ENCODE data around the gene TFDP3. TPM values are rescaled to one million over a fixed set of nuclear protein-coding genes. Genes with fewer than 3 reads are reported as not detected.

TFDP3 gene
- polyA plus RNA-seq, 1 experiment = not detected

- ChIA-PET CTCF (no interaction called here), POLR2A (no interaction called here)
- Histone ChIP-seq H3K27ac (ENCODE audit: low read depth, low read length) (no peak overlapping the region), H3K27me3 (ENCODE audit: control insufficient read depth, insufficient read depth, low read length) (no peaks in the 10 kb centered on the region), H3K4me3 (ENCODE audit: low read depth, low read length) (no peak overlapping the region), H3K9me3 (ENCODE audit: control insufficient read depth, insufficient read depth, low read length) (no peaks in the 10 kb centered on the region)
- TF ChIP-seq, protein P1, sequence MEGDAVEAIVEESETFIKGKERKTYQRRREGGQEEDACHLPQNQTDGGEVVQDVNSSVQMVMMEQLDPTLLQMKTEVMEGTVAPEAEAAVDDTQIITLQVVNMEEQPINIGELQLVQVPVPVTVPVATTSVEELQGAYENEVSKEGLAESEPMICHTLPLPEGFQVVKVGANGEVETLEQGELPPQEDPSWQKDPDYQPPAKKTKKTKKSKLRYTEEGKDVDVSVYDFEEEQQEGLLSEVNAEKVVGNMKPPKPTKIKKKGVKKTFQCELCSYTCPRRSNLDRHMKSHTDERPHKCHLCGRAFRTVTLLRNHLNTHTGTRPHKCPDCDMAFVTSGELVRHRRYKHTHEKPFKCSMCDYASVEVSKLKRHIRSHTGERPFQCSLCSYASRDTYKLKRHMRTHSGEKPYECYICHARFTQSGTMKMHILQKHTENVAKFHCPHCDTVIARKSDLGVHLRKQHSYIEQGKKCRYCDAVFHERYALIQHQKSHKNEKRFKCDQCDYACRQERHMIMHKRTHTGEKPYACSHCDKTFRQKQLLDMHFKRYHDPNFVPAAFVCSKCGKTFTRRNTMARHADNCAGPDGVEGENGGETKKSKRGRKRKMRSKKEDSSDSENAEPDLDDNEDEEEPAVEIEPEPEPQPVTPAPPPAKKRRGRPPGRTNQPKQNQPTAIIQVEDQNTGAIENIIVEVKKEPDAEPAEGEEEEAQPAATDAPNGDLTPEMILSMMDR (IDR thresholded peaks at IDR 0.05; ENCODE audit: low read depth, low read length) = no peak
- no peak for DNase-seq (ENCODE audit: low read depth, low spot score)
Observed at GRCh38 chrX:133183806-133184205, 34.3 kb downstream of the TFDP3 start.

DNA sequence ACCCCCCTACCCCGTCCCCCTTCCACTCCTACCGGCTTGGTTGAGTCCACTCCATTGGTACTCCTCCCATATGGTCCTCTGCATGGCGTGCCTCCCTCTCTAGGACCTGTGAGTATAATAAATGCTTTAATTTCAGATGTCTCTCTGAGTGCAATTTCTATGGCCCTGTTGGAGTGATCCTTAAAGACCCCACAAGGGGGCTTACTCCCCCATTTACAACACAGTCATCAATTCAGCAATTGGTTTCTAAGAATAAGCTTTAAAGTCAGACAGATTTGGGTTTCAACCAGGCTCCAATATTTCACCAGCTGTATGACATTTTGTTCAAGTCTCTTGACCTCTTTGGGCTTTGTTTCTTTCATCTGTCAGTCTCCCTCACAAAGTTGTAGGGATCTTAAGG, 38.7 kb downstream of the TFDP3 start:
- H3K27ac ChIP-seq (ENCODE audit: low read depth, low read length) = no peak overlapping the region
- no peaks in the 10 kb centered on the region for H3K9me3 ChIP-seq (ENCODE audit: control insufficient read depth, insufficient read depth, low read length)
- no peaks in the 10 kb centered on the region for H3K27me3 ChIP-seq (ENCODE audit: control insufficient read depth, insufficient read depth, low read length)
- DNase-seq (ENCODE audit: low read depth, low spot score) = no peak
- ChIA-PET POLR2A (no interaction called here), CTCF (no interaction called here)
- TF ChIP-seq, protein P1 (IDR thresholded peaks at IDR 0.05; ENCODE audit: low read depth, low read length) = no peak
- no peak overlapping the region for H3K4me3 ChIP-seq (ENCODE audit: low read depth, low read length)

- H3K9me3 ChIP-seq (ENCODE audit: control insufficient read depth, insufficient read depth, low read length) = no peaks in the 10 kb centered on the region
- TF ChIP-seq, protein P1 (IDR thresholded peaks at IDR 0.05; ENCODE audit: low read depth, low read length) = no peak
- H3K27ac ChIP-seq (ENCODE audit: low read depth, low read length) = no peak overlapping the region
- H3K27me3 ChIP-seq (ENCODE audit: control insufficient read depth, insufficient read depth, low read length) = no peaks in the 10 kb centered on the region
- ChIA-PET POLR2A (no interaction called here), CTCF (no interaction called here)
- no peak for DNase-seq (ENCODE audit: low read depth, low spot score)
- no peak overlapping the region for H3K4me3 ChIP-seq (ENCODE audit: low read depth, low read length)
Observed at GRCh38 chrX:133177202-133177601, 41.0 kb downstream of the TFDP3 start.

GRCh38 chrX:133175605-133176004, 42.5 kb downstream of the TFDP3 start:
- H3K27ac ChIP-seq (ENCODE audit: low read depth, low read length) = no peak overlapping the region
- ChIA-PET CTCF (no interaction called here), POLR2A (no interaction called here)

DNA sequence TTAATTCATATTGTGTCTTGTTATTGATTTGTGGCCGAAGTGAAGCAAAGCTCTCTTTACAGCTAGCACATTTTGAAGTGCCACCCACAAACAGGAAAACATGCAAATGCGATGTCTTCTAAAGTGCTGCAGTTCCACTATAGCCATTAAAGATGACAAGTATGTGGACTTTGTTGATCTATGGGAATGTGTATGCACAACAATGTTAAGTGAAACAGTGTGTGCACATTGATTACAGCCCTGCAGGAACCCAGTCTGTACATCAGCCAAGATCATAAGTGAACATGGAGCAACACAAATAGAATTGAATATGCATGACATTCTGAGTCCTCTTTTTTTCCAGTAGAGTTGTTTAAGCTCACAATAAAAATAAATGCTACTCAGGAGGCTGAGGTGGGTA, 43.0 kb downstream of the TFDP3 start:
- TF ChIP-seq, protein P1 (IDR thresholded peaks at IDR 0.05; ENCODE audit: low read depth, low read length) = no peak
- Histone ChIP-seq H3K9me3 (ENCODE audit: control insufficient read depth, insufficient read depth, low read length) (no peaks in the 10 kb centered on the region), H3K4me3 (ENCODE audit: low read depth, low read length) (no peak overlapping the region), H3K27ac (ENCODE audit: low read depth, low read length) (no peak overlapping the region), H3K27me3 (ENCODE audit: control insufficient read depth, insufficient read depth, low read length) (no peaks in the 10 kb centered on the region)
- ChIA-PET CTCF (no interaction called here), POLR2A (no interaction called here)
- DNase-seq (ENCODE audit: low read depth, low spot score) = no peak

More at GRCh38 chrX:133175605-133176004, 42.5 kb downstream of the TFDP3 start:
- DNase-seq (ENCODE audit: low read depth, low spot score) = no peak
- H3K9me3 ChIP-seq (ENCODE audit: control insufficient read depth, insufficient read depth, low read length) = no peaks in the 10 kb centered on the region
- no peaks in the 10 kb centered on the region for H3K27me3 ChIP-seq (ENCODE audit: control insufficient read depth, insufficient read depth, low read length)
- no peak overlapping the region for H3K4me3 ChIP-seq (ENCODE audit: low read depth, low read length)
- TF ChIP-seq, protein P1 (IDR thresholded peaks at IDR 0.05; ENCODE audit: low read depth, low read length) = no peak

Data from AG04450 (cell line).